GM21825 (cell line): ENCODE measurements around the gene NKX2-1.

Experiments
- ATAC-seq: cut with Tn5 transposase; IDR thresholded peaks from one replicate; pipeline ENCODE4 v1.9.1; 2021; ENCODE audit warnings: mild to moderate bottlenecking, moderate library complexity; ENCODE audit not compliant: unreplicated experiment

NKX2-1 gene

GRCh38 chr14:36518031-36518585 lies 1.9 kb downstream of the NKX2-1 start:
- no peak for ATAC-seq

GRCh38 chr14:36517242-36518030 lies 2.6 kb downstream of the NKX2-1 start:
- no peak for ATAC-seq

GRCh38 chr14:36516719-36517241 lies 3.3 kb downstream of the NKX2-1 start:
- no peak for ATAC-seq

GRCh38 chr14:36515896-36516718 lies 3.9 kb downstream of the NKX2-1 start:
- ATAC-seq = no peak

GRCh38 chr14:36515105-36515593 lies 4.9 kb downstream of the NKX2-1 start:
- no peak for ATAC-seq

- ATAC-seq = no peak
Measured at GRCh38 chr14:36514278-36515104, 5.5 kb downstream of the NKX2-1 start.

GRCh38 chr14:36513451-36514277 lies 6.4 kb downstream of the NKX2-1 start:
- ATAC-seq = no peak

- no peak for ATAC-seq
Measured at GRCh38 chr14:36513012-36513420, 7.0 kb downstream of the NKX2-1 start.

GRCh38 chr14:36512585-36513003 lies 7.4 kb downstream of the NKX2-1 start:
- ATAC-seq = no peak

- no peak for ATAC-seq
Measured at GRCh38 chr14:36511981-36512584, 7.9 kb downstream of the NKX2-1 start.

GRCh38 chr14:36510874-36511273 lies 9.2 kb downstream of the NKX2-1 start:
- no peak for ATAC-seq

- ATAC-seq = no peak
Measured at GRCh38 chr14:36510078-36510799, 9.8 kb downstream of the NKX2-1 start.

GRCh38 chr14:36509069-36509917 lies 10.7 kb downstream of the NKX2-1 start:
- no peak for ATAC-seq

- no peak for ATAC-seq
Measured at GRCh38 chr14:36508418-36509068, 11.5 kb downstream of the NKX2-1 start.

GRCh38 chr14:36507847-36508417 lies 12.1 kb downstream of the NKX2-1 start:
- ATAC-seq = no peak

GRCh38 chr14:36506732-36507614 lies 13.1 kb downstream of the NKX2-1 start:
- ATAC-seq = no peak
